PC-9 (cell line): ENCODE measurements around the gene CLDN22. TPM values are rescaled to one million over a fixed set of nuclear protein-coding genes. Genes with fewer than 3 reads are reported as not detected.

Experiments used
- BruUV-seq: library from RNA; stranded (reverse); fragments of 400-500 nt; replicated peaks from 2 replicates; lab custom pipeline; 2021; lab: Mats Ljungman, UMichigan
- CTCF ChIA-PET: fragments of 300-600 bp; sonication (Branson Sonifier 250); formaldehyde crosslinking; loops from one replicate; lab custom pipeline; 2022; ENCODE audit warnings: antibody characterized with exemption; lab: Charles Lee
- POLR2A ChIA-PET: fragments of 300-600 bp; sonication (Branson Sonifier 250); formaldehyde crosslinking; loops from one replicate; lab custom pipeline; 2022; ENCODE audit warnings: antibody characterized with exemption; ENCODE audit not compliant: unreplicated experiment; lab: Charles Lee
- DNase-seq, 2 experiments: peaks; one replicate each; pipeline versions ENCODE4 v3.0.0 to v3.0.0-alpha.2; 2015 to 2022; ENCODE audit warnings: mixed read lengths in 1 of 2
- H2AFZ ChIP-seq: fragments of 200-600 bp; sonication (generic); 2 replicates; pipeline ENCODE4 v1.8.1; 2017; ENCODE audit warnings: antibody characterized with exemption
- H3F3A ChIP-seq: fragments of 200-600 bp; sonication (generic); 2 replicates; pipeline ENCODE4 v1.8.1; 2017; ENCODE audit warnings: antibody characterized with exemption, mild to moderate bottlenecking, low read depth; ENCODE audit not compliant: insufficient read depth
- H3K27ac ChIP-seq: fragments of 200-600 bp; sonication (generic); 2 replicates; pipeline ENCODE4 v1.6.1; 2016; ENCODE audit warnings: mixed run types
- H3K27me3 ChIP-seq: fragments of 200-600 bp; sonication (generic); 2 replicates; pipeline ENCODE4 v1.6.1; 2016; ENCODE audit warnings: low read depth, mixed run types; ENCODE audit not compliant: insufficient read depth
- H3K36me3 ChIP-seq: fragments of 200-600 bp; sonication (generic); 2 replicates; pipeline ENCODE4 v1.6.1; 2016; ENCODE audit warnings: low read depth, mixed run types
- H3K4me1 ChIP-seq: fragments of 200-600 bp; sonication (generic); replicated peaks from 2 replicates; pipeline ENCODE4 v1.6.1; 2016; ENCODE audit warnings: mixed run types; ENCODE audit not compliant: insufficient read depth
- H3K4me2 ChIP-seq: fragments of 200-600 bp; sonication (generic); 2 replicates; pipeline ENCODE4 v1.6.1; 2017; ENCODE audit warnings: mixed run types
- H3K4me3 ChIP-seq: fragments of 200-600 bp; sonication (generic); 2 replicates; pipeline ENCODE4 v1.6.1; 2016; ENCODE audit warnings: mixed run types
- H3K79me2 ChIP-seq: fragments of 200-600 bp; sonication (generic); 2 replicates; pipeline ENCODE4 v1.6.1; 2017; ENCODE audit warnings: low read depth, mixed run types
- H3K9me2 ChIP-seq: fragments of 200-600 bp; sonication (generic); 2 replicates; pipeline ENCODE4 v1.8.1; 2017; ENCODE audit warnings: mild to moderate bottlenecking; ENCODE audit not compliant: insufficient read depth
- H3K9me3 ChIP-seq: fragments of 200-600 bp; sonication (generic); 2 replicates; pipeline ENCODE4 v1.8.1; 2016; ENCODE audit warnings: low read depth; ENCODE audit not compliant: insufficient read depth
- H4K20me1 ChIP-seq: fragments of 200-600 bp; sonication (generic); 2 replicates; pipeline ENCODE4 v1.8.1; 2017; ENCODE audit not compliant: insufficient read depth
- EZH2 ChIP-seq: fragments of 200-600 bp; sonication (generic); IDR thresholded peaks from 2 replicates; pipeline ENCODE4 v1.8.0; 2017; ENCODE audit warnings: antibody characterized with exemption, low read depth
- intact Hi-C: fragments of 100-400 bp; cut with micrococcal nuclease; formaldehyde crosslinking; loops from one replicate; pipeline ENCODE4 v1.10.0; 2022; ENCODE audit not compliant: unreplicated experiment
- total RNA-seq: library from RNA; stranded (reverse); gene quantifications from 2 replicates; pipeline ENCODE4 v1.2.3, GENCODE V29; 2021
- TF ChIP-seq, protein P1 (sequence below): fragments of 200-600 bp; sonication (generic); conservative IDR thresholded peaks from 2 replicates; pipeline ENCODE4 v1.6.1; 2017; ENCODE audit warnings: mixed run types, antibody characterized with exemption, mild to moderate bottlenecking, moderate library complexity

Gene CLDN22
- total RNA-seq, 1 experiment from 2014 or later, result not detected

DNA sequence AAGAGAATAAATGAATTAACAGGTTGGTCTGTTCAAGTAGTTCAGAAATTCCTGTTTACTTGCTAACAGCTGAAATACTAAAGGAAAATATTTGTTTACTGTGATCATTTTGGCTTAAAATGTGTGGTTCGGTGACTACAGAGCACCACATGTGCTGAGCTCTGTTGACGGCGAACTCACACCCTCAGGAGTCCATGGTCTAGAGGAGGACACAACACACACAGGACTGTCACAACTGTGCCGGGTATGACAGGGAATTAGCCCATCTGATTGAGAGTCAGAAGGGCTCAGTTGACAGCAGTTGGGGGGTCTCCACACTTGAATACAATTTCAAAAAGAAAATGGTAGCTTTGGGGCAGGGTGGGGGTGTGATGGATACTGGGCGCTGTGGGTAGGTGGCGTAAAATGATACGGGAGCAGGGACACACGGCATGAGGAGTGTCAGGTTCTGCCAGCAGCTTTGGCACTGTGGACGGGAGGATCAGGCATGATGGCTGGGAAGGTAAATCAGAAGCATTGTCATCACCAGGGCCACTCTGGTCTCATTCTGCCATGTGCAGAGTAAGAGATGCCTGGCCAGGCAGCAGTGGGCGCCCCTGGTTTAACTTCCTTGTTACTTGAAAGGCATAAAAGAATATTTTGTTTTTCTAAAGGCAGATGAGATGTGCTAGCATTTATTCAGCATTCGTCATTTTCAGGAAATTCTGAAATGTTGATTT lies 33.3 kb downstream of the CLDN22 start:
- no peak overlapping the region for H3K4me3 ChIP-seq
- H3K27me3 ChIP-seq, result no peaks in the 10 kb centered on the region
- no peak for DNase-seq
- no peaks in the 10 kb centered on the region for H3K9me3 ChIP-seq
- H4K20me1 ChIP-seq, result no peaks in the 10 kb centered on the region
- CTCF ChIA-PET, result no interaction called here
- no peaks in the 10 kb centered on the region for H3K36me3 ChIP-seq
- no peaks in the 10 kb centered on the region for H3K9me2 ChIP-seq
- no peak overlapping the region for H2AFZ ChIP-seq
- H3K4me1 ChIP-seq, result no peaks in the 10 kb centered on the region
- TF ChIP-seq, protein P1, sequence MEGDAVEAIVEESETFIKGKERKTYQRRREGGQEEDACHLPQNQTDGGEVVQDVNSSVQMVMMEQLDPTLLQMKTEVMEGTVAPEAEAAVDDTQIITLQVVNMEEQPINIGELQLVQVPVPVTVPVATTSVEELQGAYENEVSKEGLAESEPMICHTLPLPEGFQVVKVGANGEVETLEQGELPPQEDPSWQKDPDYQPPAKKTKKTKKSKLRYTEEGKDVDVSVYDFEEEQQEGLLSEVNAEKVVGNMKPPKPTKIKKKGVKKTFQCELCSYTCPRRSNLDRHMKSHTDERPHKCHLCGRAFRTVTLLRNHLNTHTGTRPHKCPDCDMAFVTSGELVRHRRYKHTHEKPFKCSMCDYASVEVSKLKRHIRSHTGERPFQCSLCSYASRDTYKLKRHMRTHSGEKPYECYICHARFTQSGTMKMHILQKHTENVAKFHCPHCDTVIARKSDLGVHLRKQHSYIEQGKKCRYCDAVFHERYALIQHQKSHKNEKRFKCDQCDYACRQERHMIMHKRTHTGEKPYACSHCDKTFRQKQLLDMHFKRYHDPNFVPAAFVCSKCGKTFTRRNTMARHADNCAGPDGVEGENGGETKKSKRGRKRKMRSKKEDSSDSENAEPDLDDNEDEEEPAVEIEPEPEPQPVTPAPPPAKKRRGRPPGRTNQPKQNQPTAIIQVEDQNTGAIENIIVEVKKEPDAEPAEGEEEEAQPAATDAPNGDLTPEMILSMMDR, result no peak
- TF ChIP-seq EZH2, result no peak
- H3F3A ChIP-seq, result no peaks in the 10 kb centered on the region
- POLR2A ChIA-PET, result no interaction called here
- no peaks in the 10 kb centered on the region for H3K79me2 ChIP-seq
- H3K4me2 ChIP-seq, result no peak overlapping the region
- H3K27ac ChIP-seq, result no peak overlapping the region
- intact Hi-C loops, result no loop called here
- no TSS peak for BruUV-seq

DNA sequence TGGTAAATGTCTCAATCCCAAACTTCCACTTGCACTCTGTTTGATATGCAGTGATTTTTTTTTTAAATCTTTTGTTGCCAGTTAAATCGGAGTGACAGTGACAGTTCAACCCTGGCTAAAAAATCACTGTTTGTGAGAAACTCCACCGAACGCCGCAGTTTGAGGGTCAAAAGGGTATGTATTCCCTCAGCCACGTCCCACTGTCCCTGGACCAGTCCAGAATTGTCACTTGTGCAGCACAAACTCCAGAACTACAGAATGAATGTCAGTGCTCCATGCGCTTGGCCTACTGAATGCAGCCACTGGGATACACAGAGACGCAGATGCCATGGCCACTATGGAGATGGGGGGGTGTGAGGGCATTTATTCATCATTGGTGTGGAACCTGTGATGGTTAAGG lies 34.2 kb downstream of the CLDN22 start:
- H3K4me3 ChIP-seq, result no peak overlapping the region
- H3K27ac ChIP-seq, result no peak overlapping the region
- no peaks in the 10 kb centered on the region for H3K79me2 ChIP-seq
- no peak overlapping the region for H3K4me2 ChIP-seq
- no peak for DNase-seq
- H2AFZ ChIP-seq, result no peak overlapping the region
- intact Hi-C loops, result no loop called here
- no peaks in the 10 kb centered on the region for H3F3A ChIP-seq
- TF ChIP-seq, protein P1, result no peak
- TF ChIP-seq EZH2, result no peak
- no peaks in the 10 kb centered on the region for H4K20me1 ChIP-seq
- BruUV-seq, result no TSS peak
- no peaks in the 10 kb centered on the region for H3K27me3 ChIP-seq
- ChIA-PET POLR2A (no interaction called here), CTCF (no interaction called here)
- H3K9me2 ChIP-seq, result no peaks in the 10 kb centered on the region
- H3K4me1 ChIP-seq, result no peaks in the 10 kb centered on the region
- H3K9me3 ChIP-seq, result no peaks in the 10 kb centered on the region
- H3K36me3 ChIP-seq, result no peaks in the 10 kb centered on the region

DNA sequence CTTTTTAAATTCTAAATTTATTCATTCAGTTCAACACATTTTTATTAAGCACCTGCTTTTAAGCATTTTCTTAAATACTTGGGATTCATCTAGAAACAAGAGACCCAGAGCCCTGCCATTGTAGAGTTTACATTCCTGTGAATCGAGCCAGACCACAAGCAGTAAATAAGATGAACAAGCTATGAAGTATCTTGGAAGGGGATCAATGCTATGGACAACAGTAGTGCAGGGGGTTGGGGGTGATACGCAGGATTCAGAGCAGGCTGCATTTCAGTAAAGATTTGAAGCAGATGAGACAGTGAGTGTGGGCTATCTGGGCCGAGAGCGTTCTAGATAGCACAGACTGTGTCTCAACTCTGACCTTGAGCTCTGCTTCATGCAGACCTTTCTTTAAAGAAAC lies 35.1 kb downstream of the CLDN22 start:
- Histone ChIP-seq H3F3A (no peaks in the 10 kb centered on the region), H4K20me1 (no peaks in the 10 kb centered on the region), H3K9me2 (no peaks in the 10 kb centered on the region), H3K9me3 (no peaks in the 10 kb centered on the region), H3K4me1 (no peaks in the 10 kb centered on the region), H3K27me3 (no peaks in the 10 kb centered on the region), H3K4me2 (no peak overlapping the region), H3K36me3 (no peaks in the 10 kb centered on the region), H3K4me3 (no peak overlapping the region), H2AFZ (no peak overlapping the region), H3K79me2 (no peaks in the 10 kb centered on the region), H3K27ac (no peak overlapping the region)
- intact Hi-C loops, result no loop called here
- ChIA-PET POLR2A (no interaction called here), CTCF (no interaction called here)
- TF ChIP-seq, protein P1, result no peak
- TF ChIP-seq EZH2, result no peak
- DNase-seq, result no peak
- BruUV-seq, result no TSS peak
